Caco-2 (cell line): ENCODE data around the gene ADISSP. TPM values are rescaled to one million over a fixed set of nuclear protein-coding genes. Genes with fewer than 3 reads are reported as not detected.

Experiments
- BruUV-seq: library from RNA; stranded (reverse); fragments of 400-500 nt; replicated peaks from 2 replicates; lab custom pipeline; 2021; lab: Mats Ljungman, UMichigan
- CTCF ChIA-PET: fragments of 300-600 bp; sonication (Branson Sonifier 250); formaldehyde crosslinking; loops from one replicate; lab custom pipeline; 2022; ENCODE audit warnings: antibody characterized with exemption; lab: Charles Lee
- POLR2A ChIA-PET: fragments of 300-600 bp; sonication (Branson Sonifier 250); formaldehyde crosslinking; loops from one replicate; lab custom pipeline; 2022; ENCODE audit warnings: antibody characterized with exemption; lab: Charles Lee
- DNase-seq, 2 experiments: peaks; one replicate each; pipeline versions ENCODE4 v3.0.0 to v3.0.0-alpha.2; 2020 to 2022
- H3K27me3 ChIP-seq: replicated peaks from 2 replicates; pipeline ENCODE4 v1.6.0; 2011; ENCODE audit warnings: low read length; ENCODE audit not compliant: control insufficient read depth, insufficient read depth
- H3K36me3 ChIP-seq: 2 replicates; pipeline ENCODE4 v1.5.1; 2011; ENCODE audit warnings: low read length; ENCODE audit not compliant: control insufficient read depth, insufficient read depth
- H3K4me1 ChIP-seq: fragments of 250-450 bp; sonication (Bioruptor Pico); 2 replicates; pipeline ENCODE4 v1.5.1; 2020; ENCODE audit warnings: mild to moderate bottlenecking
- H3K4me3 ChIP-seq: 2 replicates; pipeline ENCODE4 v1.5.1; 2011; ENCODE audit warnings: low read depth, mild to moderate bottlenecking, control low read depth, low read length
- H3K9me3 ChIP-seq: fragments of 250-450 bp; sonication (Bioruptor Pico); 2 replicates; pipeline ENCODE4 v1.5.1; 2020; ENCODE audit warnings: mild to moderate bottlenecking, moderate library complexity
- H3K27ac Mint-ChIP-seq: one replicate; pipeline ENCODE4 v1.8.0; 2022; ENCODE audit warnings: mixed read lengths; ENCODE audit not compliant: unreplicated experiment
- H3K27me3 Mint-ChIP-seq: one replicate; pipeline ENCODE4 v1.8.0; 2022; ENCODE audit warnings: mixed read lengths; ENCODE audit not compliant: insufficient read depth, unreplicated experiment
- H3K36me3 Mint-ChIP-seq: one replicate; pipeline ENCODE4 v1.8.0; 2022; ENCODE audit warnings: mild to moderate bottlenecking, mixed read lengths; ENCODE audit not compliant: insufficient read depth, unreplicated experiment
- H3K4me1 Mint-ChIP-seq: one replicate; pipeline ENCODE4 v1.8.0; 2022; ENCODE audit warnings: low read depth, mixed read lengths; ENCODE audit not compliant: unreplicated experiment
- H3K4me3 Mint-ChIP-seq: one replicate; pipeline ENCODE4 v1.8.0; 2022; ENCODE audit warnings: mild to moderate bottlenecking, moderate library complexity, mixed read lengths; ENCODE audit not compliant: unreplicated experiment
- H3K9me3 Mint-ChIP-seq: one replicate; pipeline ENCODE4 v1.8.0; 2022; ENCODE audit warnings: mixed read lengths; ENCODE audit not compliant: unreplicated experiment
- CTCF ChIP-seq, 2 experiments: fragments of 200-600 bp in 1 of 2; IDR thresholded peaks; 1 replicate in 1 of 2; 2 replicates in 1 of 2; pipeline versions ENCODE4 v1.5.1 to v1.8.0; 2011 to 2022; ENCODE audit warnings: antibody characterized with exemption in 1 of 2, control low read depth in 1 of 2, inconsistent platforms in 1 of 2, low read depth in 1 of 2, low read length in 1 of 2, mild to moderate bottlenecking in 1 of 2, moderate library complexity in 1 of 2; ENCODE audit not compliant: insufficient read depth in 1 of 2, severe bottlenecking in 1 of 2, unreplicated experiment in 1 of 2
- intact Hi-C: fragments of 100-400 bp; cut with micrococcal nuclease; formaldehyde crosslinking; loops from one replicate; pipeline ENCODE4 v1.10.0; 2022; ENCODE audit not compliant: unreplicated experiment
- total RNA-seq: library from RNA; stranded (reverse); gene quantifications from 2 replicates; pipeline ENCODE4 v1.2.3, GENCODE V29; 2022

Gene ADISSP
- total RNA-seq, 1 experiment from 2014 or later = 56.1 TPM

- ChIA-PET POLR2A (interaction anchor here (0.8 to 2.1 kb wide), 4 partner anchors 10 to 34 kb away, joined by 3 to 12 read pairs (median 6); partner anchors contain the start of genes AP5S1 and CDC25B), CTCF (interaction anchor here (0.6 to 2.5 kb wide), 10 partner anchors 10 to 286 kb away, joined by 3 to 27 read pairs (median 5); partner anchors contain the start of genes ADISSP, AP5S1, CDC25B and MAVS)
- no TSS peak for BruUV-seq
- intact Hi-C loops = loop anchor here (1.0 to 5.0 kb wide), 2 partner anchors 34 to 71 kb away; partner anchors contain the start of gene AP5S1
- Mint-ChIP-seq H3K9me3 (no peaks in the 10 kb centered on the region), H3K36me3 (peaks cover 12% of the 10 kb centered on the region), H3K4me1 (peaks cover 7% of the 10 kb centered on the region), H3K27me3 (peaks cover 3% of the 10 kb centered on the region), H3K4me3 (peak overlapping the region; percentile 74), H3K27ac (no peak overlapping the region)
- TF ChIP-seq CTCF (IDR thresholded peaks at IDR 0.05; ENCODE audit: insufficient read depth in 1 of 2, low read depth in 1 of 2, low read length in 1 of 2, severe bottlenecking in 1 of 2, unreplicated experiment in 1 of 2) = no peak
- Histone ChIP-seq H3K9me3 (no peaks in the 10 kb centered on the region), H3K4me1 (peaks cover 29% of the 10 kb centered on the region), H3K27me3 (no peaks in the 10 kb centered on the region), H3K36me3 (no peaks in the 10 kb centered on the region), H3K4me3 (peak overlapping the region; percentile 89)
- DNase-seq = peak; percentile 61 to 71
These were observed 18.6 kb upstream of the ADISSP start for GRCh38 chr20:3786126-3786484.

- BruUV-seq = no TSS peak
- intact Hi-C loops = loop anchor here (1.0 to 5.0 kb wide), 2 partner anchors 35 to 72 kb away; partner anchors contain the start of gene AP5S1
- no peak for TF ChIP-seq CTCF (IDR thresholded peaks at IDR 0.05; ENCODE audit: insufficient read depth in 1 of 2, low read depth in 1 of 2, low read length in 1 of 2, severe bottlenecking in 1 of 2, unreplicated experiment in 1 of 2)
- H3K9me3 ChIP-seq = no peaks in the 10 kb centered on the region
- Mint-ChIP-seq H3K27ac (no peak overlapping the region), H3K36me3 (peaks cover 14% of the 10 kb centered on the region), H3K27me3 (peaks cover 3% of the 10 kb centered on the region), H3K4me3 (peak overlapping the region; percentile 74), H3K9me3 (no peaks in the 10 kb centered on the region), H3K4me1 (peaks cover 7% of the 10 kb centered on the region)
- no peaks in the 10 kb centered on the region for H3K36me3 ChIP-seq
- peaks cover 29% of the 10 kb centered on the region for H3K4me1 ChIP-seq
- ChIA-PET CTCF (interaction anchor here (1.1 to 2.5 kb wide), 4 partner anchors 17 to 287 kb away, joined by 3 to 27 read pairs (median 12); partner anchors contain the start of genes ADISSP and AP5S1), POLR2A (interaction anchor here (1.5 to 2.1 kb wide), 3 partner anchors 10 to 35 kb away, joined by 5 to 12 read pairs (median 7); partner anchors contain the start of genes AP5S1 and CDC25B)
- peak overlapping the region; percentile 89 for H3K4me3 ChIP-seq
- no peak for DNase-seq
- no peaks in the 10 kb centered on the region for H3K27me3 ChIP-seq
These were observed 17.9 kb upstream of the ADISSP start for GRCh38 chr20:3785240-3786125.

- H3K36me3 ChIP-seq = no peaks in the 10 kb centered on the region
- H3K4me1 ChIP-seq = peaks cover 29% of the 10 kb centered on the region
- Mint-ChIP-seq H3K4me3 (peak overlapping the region; percentile 30), H3K27me3 (peaks cover 3% of the 10 kb centered on the region), H3K27ac (no peak overlapping the region), H3K36me3 (peaks cover 14% of the 10 kb centered on the region), H3K9me3 (no peaks in the 10 kb centered on the region), H3K4me1 (peaks cover 7% of the 10 kb centered on the region)
- ChIA-PET POLR2A (interaction anchor here (1.6 kb wide), 1 partner anchor 11 kb away, joined by 5 read pairs; the partner anchor contains the start of gene CDC25B), CTCF (interaction anchor here (2.5 kb wide), 1 partner anchor 17 kb away, joined by 8 read pairs; the partner anchor contains the start of gene ADISSP)
- intact Hi-C loops = loop anchor here (5.0 kb wide), 1 partner anchor 72 kb away; no protein-coding TSS in a partner anchor
- TF ChIP-seq CTCF (IDR thresholded peaks at IDR 0.05; ENCODE audit: insufficient read depth in 1 of 2, low read depth in 1 of 2, low read length in 1 of 2, severe bottlenecking in 1 of 2, unreplicated experiment in 1 of 2) = no peak
- H3K27me3 ChIP-seq = no peaks in the 10 kb centered on the region
- no peak for DNase-seq
- no TSS peak for BruUV-seq
- H3K9me3 ChIP-seq = no peaks in the 10 kb centered on the region
- no peak overlapping the region; the same call in 1 of the 2 replicates for H3K4me3 ChIP-seq
These were observed 17.3 kb upstream of the ADISSP start for GRCh38 chr20:3784863-3785239.
